H9 (cell line): ENCODE results near the gene AP3S1. TPM values are rescaled to one million over a fixed set of nuclear protein-coding genes. Genes with fewer than 3 reads are reported as not detected.

ENCODE experiments used
- DNase-seq: peaks from one replicate; pipeline ENCODE4 v3.0.0-alpha.2; 2017
- H2AFZ ChIP-seq: one replicate; pipeline ENCODE4 v1.6.1; 2013; ENCODE audit warnings: mild to moderate bottlenecking, low read length, control low read depth, moderate library complexity
- H2AK5ac ChIP-seq: 2 replicates; pipeline ENCODE4 v1.6.1; 2013; ENCODE audit warnings: low read length, control low read depth, mixed read lengths; ENCODE audit not compliant: insufficient read length
- H2BK120ac ChIP-seq: one replicate; pipeline ENCODE4 v1.6.1; 2013; ENCODE audit warnings: low read depth, mild to moderate bottlenecking, low read length, control low read depth, inconsistent platforms; ENCODE audit not compliant: poor library complexity, severe bottlenecking
- H2BK12ac ChIP-seq: 2 replicates; pipeline ENCODE4 v1.6.1; 2013; ENCODE audit warnings: low read length, control low read depth, mixed read lengths, low read depth; ENCODE audit not compliant: insufficient read length
- H2BK15ac ChIP-seq: 2 replicates; pipeline ENCODE4 v1.6.1; 2013; ENCODE audit warnings: low read depth, low read length, control low read depth
- H2BK20ac ChIP-seq: one replicate; pipeline ENCODE4 v1.6.1; 2013; ENCODE audit warnings: low read depth, mild to moderate bottlenecking, low read length, control low read depth, inconsistent platforms; ENCODE audit not compliant: poor library complexity, severe bottlenecking
- H2BK5ac ChIP-seq: 2 replicates; pipeline ENCODE4 v1.6.1; 2013; ENCODE audit warnings: low read length, control low read depth, mixed read lengths; ENCODE audit not compliant: insufficient read length
- H3K14ac ChIP-seq: 2 replicates; pipeline ENCODE4 v1.6.1; 2013; ENCODE audit warnings: low read length, control low read depth; ENCODE audit not compliant: insufficient read depth
- H3K18ac ChIP-seq: 2 replicates; pipeline ENCODE4 v1.6.1; 2013; ENCODE audit warnings: low read depth, mild to moderate bottlenecking, mixed read lengths, low read length, control low read depth; ENCODE audit not compliant: insufficient read length
- H3K23ac ChIP-seq: 2 replicates; pipeline ENCODE4 v1.6.1; 2013; ENCODE audit warnings: low read length, control low read depth, mixed read lengths, low read depth; ENCODE audit not compliant: insufficient read length
- H3K23me2 ChIP-seq: 2 replicates; pipeline ENCODE4 v1.6.1; 2013; ENCODE audit warnings: low read depth, mild to moderate bottlenecking, mixed read lengths, low read length, control low read depth; ENCODE audit not compliant: insufficient read length, poor library complexity, severe bottlenecking
- H3K27ac ChIP-seq: 2 replicates; pipeline ENCODE4 v1.5.1; 2013; ENCODE audit warnings: low read length, control low read depth, mixed read lengths, low read depth; ENCODE audit not compliant: insufficient read length
- H3K27me3 ChIP-seq: 2 replicates; pipeline ENCODE4 v1.6.1; 2013; ENCODE audit warnings: low read length, control low read depth, inconsistent platforms; ENCODE audit not compliant: insufficient read depth
- H3K4ac ChIP-seq: 2 replicates; pipeline ENCODE4 v1.6.1; 2013; ENCODE audit warnings: low read depth, mild to moderate bottlenecking, control low read depth, inconsistent platforms, low read length, moderate library complexity
- H3K4me1 ChIP-seq: 2 replicates; pipeline ENCODE4 v1.6.1; 2013; ENCODE audit warnings: low read length, control low read depth, inconsistent platforms; ENCODE audit not compliant: insufficient read depth
- H3K4me2 ChIP-seq: 2 replicates; pipeline ENCODE4 v1.6.1; 2013; ENCODE audit warnings: low read length, control low read depth, mixed read lengths; ENCODE audit not compliant: insufficient read length, insufficient read depth
- H3K56ac ChIP-seq: 2 replicates; pipeline ENCODE4 v1.6.1; 2013; ENCODE audit warnings: low read depth, mild to moderate bottlenecking, mixed read lengths, low read length, control low read depth; ENCODE audit not compliant: insufficient read length
- H3K79me1 ChIP-seq: 2 replicates; pipeline ENCODE4 v1.6.1; 2013; ENCODE audit warnings: low read depth, mild to moderate bottlenecking, moderate library complexity, low read length, control low read depth, inconsistent platforms; ENCODE audit not compliant: insufficient read depth, poor library complexity, severe bottlenecking
- H3K79me2 ChIP-seq: 2 replicates; pipeline ENCODE4 v1.6.1; 2013; ENCODE audit warnings: low read length, control low read depth, inconsistent platforms; ENCODE audit not compliant: insufficient read depth
- H3K9ac ChIP-seq: 2 replicates; pipeline ENCODE4 v1.6.1; 2013; ENCODE audit warnings: low read length, control low read depth, mixed read lengths; ENCODE audit not compliant: insufficient read length; ENCODE audit errors: extremely low read depth
- H3K9me3 ChIP-seq: one replicate; pipeline ENCODE4 v1.6.1; 2013; ENCODE audit warnings: low read depth, low read length, inconsistent platforms; ENCODE audit not compliant: control insufficient read depth
- H3T11ph ChIP-seq: one replicate; pipeline ENCODE4 v1.6.1; 2013; ENCODE audit warnings: mild to moderate bottlenecking, low read length, control low read depth, inconsistent platforms
- H4K20me1 ChIP-seq: one replicate; pipeline ENCODE4 v1.6.1; 2013; ENCODE audit not compliant: control insufficient read depth, insufficient read length, insufficient read depth
- H4K5ac ChIP-seq: 2 replicates; pipeline ENCODE4 v1.6.1; 2013; ENCODE audit warnings: low read depth, mild to moderate bottlenecking, mixed read lengths, low read length, control low read depth; ENCODE audit not compliant: insufficient read length
- H4K8ac ChIP-seq: replicated peaks from 2 replicates; pipeline ENCODE4 v1.6.1; 2013; ENCODE audit warnings: low read length, control low read depth, mixed read lengths, low read depth; ENCODE audit not compliant: insufficient read length
- H4K91ac ChIP-seq: 2 replicates; pipeline ENCODE4 v1.6.1; 2013; ENCODE audit warnings: low read depth, mild to moderate bottlenecking, moderate library complexity, mixed read lengths, low read length, control low read depth; ENCODE audit not compliant: insufficient read length
- H3K27ac Mint-ChIP-seq, 3 experiments: 2 replicates in 2 of 3; 3 replicates in 1 of 3; pipeline ENCODE4 v1.8.0; 2020 to 2021; ENCODE audit warnings: mixed read lengths in 3 of 3, mild to moderate bottlenecking in 1 of 3, moderate library complexity in 1 of 3
- H3K27me3 Mint-ChIP-seq: 2 replicates; pipeline ENCODE4 v1.8.0; 2021; ENCODE audit warnings: low read depth, mild to moderate bottlenecking, moderate library complexity, mixed read lengths
- H3K36me3 Mint-ChIP-seq, 3 experiments: 2 replicates in 2 of 3; 3 replicates in 1 of 3; pipeline ENCODE4 v1.8.0; 2020 to 2021; ENCODE audit warnings: low read depth in 3 of 3, mixed read lengths in 3 of 3; ENCODE audit not compliant: insufficient read depth in 1 of 3
- H3K4me1 Mint-ChIP-seq, 2 experiments: 2 replicates each; pipeline ENCODE4 v1.8.0; 2020; ENCODE audit warnings: mixed read lengths in 2 of 2
- H3K4me3 Mint-ChIP-seq, 2 experiments: 2 replicates in 1 of 2; 3 replicates in 1 of 2; pipeline ENCODE4 v1.8.0; 2020 to 2021; ENCODE audit warnings: mild to moderate bottlenecking in 2 of 2, mixed read lengths in 2 of 2, moderate library complexity in 1 of 2
- H3K9me3 Mint-ChIP-seq, 2 experiments: 2 replicates in 1 of 2; 3 replicates in 1 of 2; pipeline ENCODE4 v1.8.0; 2020; ENCODE audit warnings: mild to moderate bottlenecking in 2 of 2, mixed read lengths in 2 of 2, moderate library complexity in 1 of 2
- WGBS: extraction: QIAGEN DNeasy Blood & Tissue Kit; methylation state at CpG from one replicate; pipeline ENCODE4 v1.1.7; 2013; ENCODE audit warnings: missing lambda C conversion rate, low lambda C conversion rate, mixed read lengths; ENCODE audit not compliant: insufficient read length; ENCODE audit errors: extremely low coverage; 5-methylcytosine and 5-hydroxymethylcytosine counted together
- total RNA-seq: library from RNA; stranded (reverse); gene quantifications from 2 replicates; pipeline ENCODE4 v1.2.1, GENCODE V29; 2021
- TF ChIP-seq, protein P1 (sequence below): fragments of 200-600 bp; sonication (generic); conservative IDR thresholded peaks from 3 replicates; pipeline ENCODE4 v1.8.0; 2021; ENCODE audit warnings: antibody characterized with exemption, mild to moderate bottlenecking

The AP3S1 gene
- total RNA-seq, 1 experiment from 2014 or later = 78.4 TPM

DNA sequence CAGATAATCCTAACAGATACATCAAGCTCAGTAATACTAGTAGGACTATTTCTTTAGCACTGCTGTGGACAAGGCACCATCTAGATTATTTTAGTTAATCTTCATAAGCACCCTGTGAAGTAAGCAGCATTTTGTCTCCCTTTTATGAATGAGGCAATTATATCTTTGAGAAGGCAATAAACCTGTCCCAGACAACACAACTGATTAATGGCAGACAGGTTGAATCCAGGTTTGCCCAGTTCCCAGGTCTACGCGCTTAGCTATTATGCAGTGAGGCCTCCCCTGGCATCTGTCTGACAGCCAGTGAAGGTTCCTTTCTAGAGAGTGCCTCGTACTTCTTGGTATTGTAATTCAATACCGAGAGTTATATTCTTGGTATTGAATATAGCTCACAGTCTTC is 110.9 kb downstream of the AP3S1 start:
- no peaks in the 10 kb centered on the region for H3K36me3 Mint-ChIP-seq

More for the DNA sequence above, 110.9 kb downstream of the AP3S1 start:
- Histone ChIP-seq H3K9ac (no peak overlapping the region), H4K91ac (no peak overlapping the region), H2BK15ac (no peak overlapping the region), H3K4me2 (no peak overlapping the region), H3K14ac (no peak overlapping the region), H2AK5ac (no peak overlapping the region), H3K23me2 (no peaks in the 10 kb centered on the region), H2BK20ac (no peak overlapping the region), H3K79me1 (no peaks in the 10 kb centered on the region), H4K5ac (no peak overlapping the region), H4K20me1 (no peaks in the 10 kb centered on the region), H3K4me1 (no peaks in the 10 kb centered on the region), H3T11ph (no peak overlapping the region), H3K18ac (no peak overlapping the region), H4K8ac (no peak overlapping the region), H3K27me3 (no peaks in the 10 kb centered on the region), H2BK12ac (no peak overlapping the region), H3K23ac (no peak overlapping the region), H3K4ac (no peak overlapping the region), H3K9me3 (no peaks in the 10 kb centered on the region), H2BK5ac (no peak overlapping the region), H3K79me2 (no peaks in the 10 kb centered on the region), H3K27ac (no peak overlapping the region), H2AFZ (no peak overlapping the region), H3K56ac (no peak overlapping the region), H2BK120ac (no peak overlapping the region)
- Mint-ChIP-seq H3K4me3 (no peak overlapping the region), H3K27ac (no peak overlapping the region), H3K4me1 (peaks cover 28 to 30% of the 10 kb centered on the region in 2 experiments), H3K27me3 (no peaks in the 10 kb centered on the region), H3K9me3 (no peaks in the 10 kb centered on the region)
- WGBS = no CpG with 5 or more reads among the region's 4 CpGs
- DNase-seq = no peak
- TF ChIP-seq, protein P1, sequence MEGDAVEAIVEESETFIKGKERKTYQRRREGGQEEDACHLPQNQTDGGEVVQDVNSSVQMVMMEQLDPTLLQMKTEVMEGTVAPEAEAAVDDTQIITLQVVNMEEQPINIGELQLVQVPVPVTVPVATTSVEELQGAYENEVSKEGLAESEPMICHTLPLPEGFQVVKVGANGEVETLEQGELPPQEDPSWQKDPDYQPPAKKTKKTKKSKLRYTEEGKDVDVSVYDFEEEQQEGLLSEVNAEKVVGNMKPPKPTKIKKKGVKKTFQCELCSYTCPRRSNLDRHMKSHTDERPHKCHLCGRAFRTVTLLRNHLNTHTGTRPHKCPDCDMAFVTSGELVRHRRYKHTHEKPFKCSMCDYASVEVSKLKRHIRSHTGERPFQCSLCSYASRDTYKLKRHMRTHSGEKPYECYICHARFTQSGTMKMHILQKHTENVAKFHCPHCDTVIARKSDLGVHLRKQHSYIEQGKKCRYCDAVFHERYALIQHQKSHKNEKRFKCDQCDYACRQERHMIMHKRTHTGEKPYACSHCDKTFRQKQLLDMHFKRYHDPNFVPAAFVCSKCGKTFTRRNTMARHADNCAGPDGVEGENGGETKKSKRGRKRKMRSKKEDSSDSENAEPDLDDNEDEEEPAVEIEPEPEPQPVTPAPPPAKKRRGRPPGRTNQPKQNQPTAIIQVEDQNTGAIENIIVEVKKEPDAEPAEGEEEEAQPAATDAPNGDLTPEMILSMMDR = no peak
